Stimulated activated CD8-positive, alpha-beta memory T cell treated with anti-CD3 and anti-CD28 coated beads, Interleukin-2, amount 100 ng/mL, for 48 hours (primary cell): ENCODE measurements around the gene C1QC.

ENCODE experiments used
- DNase-seq, 2 donors: peaks; one replicate each; pipeline ENCODE4 v3.0.0-alpha.2; 2020; ENCODE audit warnings: low read depth in 2 of 2

Gene C1QC

GRCh38 chr1:22643381-22643780, at the start of gene C1QC:
C1QC (plus strand) TSS chr1:22643633; CDS start chr1:22644024, 391 bp downstream.
- DNase-seq: no peak

DNA sequence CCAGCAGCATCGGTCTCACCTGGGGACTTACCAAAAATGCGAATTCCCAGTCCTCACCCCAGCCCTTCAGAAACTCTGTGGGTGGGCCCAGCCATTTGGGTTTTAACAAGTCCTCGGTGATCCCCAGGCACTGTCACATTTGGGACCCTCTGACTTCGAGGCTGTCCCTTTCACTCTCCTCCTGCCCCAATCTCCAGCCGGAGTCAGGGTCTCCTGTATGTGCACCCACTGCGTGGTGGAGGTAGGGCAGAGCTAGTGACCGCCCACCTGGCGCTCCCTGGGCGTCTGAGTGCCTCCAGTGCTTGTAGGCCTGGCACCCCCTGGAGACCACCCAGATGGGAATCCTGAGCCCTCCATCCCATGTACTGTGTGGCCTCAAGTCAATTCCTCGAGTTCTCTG, 49.0 kb upstream of the C1QC start:
- DNase-seq: no peak

DNA sequence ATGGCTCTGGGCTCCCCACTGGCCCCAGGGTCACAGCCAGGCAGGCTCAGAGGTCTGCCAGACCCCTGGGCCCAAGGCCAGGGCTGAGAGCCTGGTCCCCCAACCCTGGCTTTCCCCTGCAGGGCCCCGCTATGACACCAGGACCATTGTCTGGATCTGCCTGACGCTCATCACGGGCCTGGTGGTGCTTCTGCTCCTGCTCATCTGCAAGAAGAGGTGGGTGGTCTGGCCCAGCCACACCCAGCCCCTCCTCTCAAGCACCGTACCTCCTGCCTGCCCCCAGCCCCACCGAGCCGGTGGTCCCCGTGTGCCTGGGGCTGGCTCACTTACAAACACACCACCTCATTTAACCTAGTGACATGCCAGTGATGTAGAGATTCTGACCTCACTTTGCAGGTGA, 48.3 kb upstream of the C1QC start:
- DNase-seq: no peak

DNA sequence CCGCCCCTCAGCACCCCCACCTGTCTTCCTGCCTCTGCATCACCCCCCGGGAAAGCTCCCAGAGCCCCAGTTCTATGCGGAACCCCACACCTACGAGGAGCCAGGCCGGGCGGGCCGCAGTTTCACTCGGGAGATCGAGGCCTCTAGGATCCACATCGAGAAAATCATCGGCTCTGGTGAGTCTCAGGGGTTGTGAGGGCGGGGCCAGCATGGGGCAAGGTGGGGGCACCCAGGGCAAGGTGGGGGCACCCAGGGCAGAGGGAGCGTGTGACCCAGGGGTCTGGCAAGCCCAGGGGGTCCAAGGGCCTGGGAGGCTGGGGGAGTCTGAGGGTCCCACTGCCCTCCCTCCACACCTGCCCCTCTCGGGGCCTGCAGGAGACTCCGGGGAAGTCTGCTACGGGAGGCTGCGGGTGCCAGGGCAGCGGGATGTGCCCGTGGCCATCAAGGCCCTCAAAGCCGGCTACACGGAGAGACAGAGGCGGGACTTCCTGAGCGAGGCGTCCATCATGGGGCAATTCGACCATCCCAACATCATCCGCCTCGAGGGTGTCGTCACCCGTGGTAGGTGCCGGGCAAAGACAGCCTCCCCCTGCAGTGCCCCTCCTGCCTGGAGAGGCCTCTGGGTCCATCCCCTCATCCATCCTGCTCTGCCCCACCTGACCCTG, 46.0 kb upstream of the C1QC start:
- no peak for DNase-seq

DNA sequence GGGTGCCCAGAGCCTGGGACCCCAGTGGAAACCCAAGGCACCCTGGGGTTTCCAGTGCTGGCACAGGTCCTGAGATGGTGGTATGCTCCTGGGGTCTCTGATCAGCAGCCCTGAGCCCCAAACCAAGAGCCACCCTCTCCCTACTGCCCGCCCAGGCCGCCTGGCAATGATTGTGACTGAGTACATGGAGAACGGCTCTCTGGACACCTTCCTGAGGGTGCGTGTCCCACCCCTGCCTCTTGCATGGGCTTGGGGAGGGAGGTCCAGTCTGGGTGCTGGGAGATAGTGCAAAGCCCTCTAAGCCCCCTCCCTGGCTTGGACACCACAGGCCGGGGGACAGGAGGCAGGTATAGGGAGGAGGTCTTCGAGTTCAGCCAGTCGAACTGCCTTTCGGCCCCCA, 45.4 kb upstream of the C1QC start:
- no peak for DNase-seq

GRCh38 chr1:22598736-22599135, 44.7 kb upstream of the C1QC start:
- DNase-seq: no peak

- DNase-seq: no peak
These were observed 43.2 kb upstream of the C1QC start for GRCh38 chr1:22600071-22600816.

DNA sequence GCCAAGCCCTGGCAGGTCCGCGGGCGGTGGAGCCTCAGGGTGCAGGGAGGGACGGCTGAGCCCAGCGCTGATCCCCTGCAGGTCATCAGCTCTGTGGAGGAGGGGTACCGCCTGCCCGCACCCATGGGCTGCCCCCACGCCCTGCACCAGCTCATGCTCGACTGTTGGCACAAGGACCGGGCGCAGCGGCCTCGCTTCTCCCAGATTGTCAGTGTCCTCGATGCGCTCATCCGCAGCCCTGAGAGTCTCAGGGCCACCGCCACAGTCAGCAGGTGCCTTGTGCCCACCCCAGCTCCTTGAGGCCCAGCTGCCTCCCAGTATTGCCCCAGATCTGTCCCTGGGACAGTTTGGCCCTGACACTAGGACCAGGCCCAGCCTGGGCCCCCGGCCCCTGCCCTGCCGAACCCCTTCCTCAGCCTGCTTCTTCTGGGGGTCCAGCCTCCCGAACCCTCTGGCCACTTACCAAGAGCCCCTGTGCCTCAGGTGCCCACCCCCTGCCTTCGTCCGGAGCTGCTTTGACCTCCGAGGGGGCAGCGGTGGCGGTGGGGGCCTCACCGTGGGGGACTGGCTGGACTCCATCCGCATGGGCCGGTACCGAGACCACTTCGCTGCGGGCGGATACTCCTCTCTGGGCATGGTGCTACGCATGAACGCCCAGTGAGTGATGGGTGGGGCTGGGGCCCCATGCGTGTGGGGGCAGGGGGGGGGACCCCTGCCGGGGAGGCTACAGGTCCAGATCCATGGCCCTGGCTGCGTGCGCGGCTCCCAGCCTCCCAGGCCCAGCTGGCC, 42.4 kb upstream of the C1QC start:
- DNase-seq: no peak

GRCh38 chr1:22601610-22602009, 41.8 kb upstream of the C1QC start:
- no peak for DNase-seq

- DNase-seq: no peak
These were observed 41.2 kb upstream of the C1QC start for GRCh38 chr1:22602060-22602740.

DNA sequence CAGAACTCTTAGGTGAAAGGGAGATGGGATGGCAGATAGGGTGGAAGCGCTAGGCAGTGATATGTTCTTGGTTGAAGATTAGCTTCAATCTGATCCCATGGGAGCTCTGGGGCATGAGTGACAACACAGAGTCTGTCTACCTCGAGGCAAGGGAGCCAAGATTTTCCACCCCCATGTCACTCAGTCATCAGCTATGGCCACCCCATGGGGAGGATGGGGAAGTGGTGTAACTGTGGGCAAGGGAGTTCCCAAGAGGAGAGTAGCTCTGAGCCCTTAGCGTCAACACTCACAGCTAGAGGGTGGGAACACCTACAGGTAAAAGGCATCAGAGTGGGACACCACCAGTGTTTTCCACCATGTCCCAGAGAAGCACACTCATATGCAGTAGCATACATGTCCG, 37.3 kb upstream of the C1QC start:
- no peak for DNase-seq

GRCh38 chr1:22607154-22607553, 36.3 kb upstream of the C1QC start:
- DNase-seq: no peak

DNA sequence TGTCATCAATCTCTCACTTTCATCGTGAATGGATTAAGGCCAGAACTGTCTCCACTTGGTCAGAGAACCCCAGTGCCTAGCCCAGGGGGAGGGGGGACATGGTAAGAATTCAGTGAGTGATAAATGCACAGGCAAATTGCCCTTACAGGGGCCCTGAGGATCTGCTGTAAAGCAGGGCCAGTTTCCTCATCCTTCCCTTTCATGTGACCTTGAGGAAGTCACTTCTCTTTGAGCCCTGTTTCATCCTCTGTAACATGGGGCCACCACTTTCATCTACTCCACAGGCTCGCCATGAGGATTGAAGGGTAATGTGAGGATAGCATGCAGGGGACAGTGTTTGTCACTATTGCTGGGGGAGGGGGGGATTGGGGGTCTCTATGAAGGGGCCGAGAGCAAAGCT, 35.1 kb upstream of the C1QC start:
- no peak for DNase-seq

DNA sequence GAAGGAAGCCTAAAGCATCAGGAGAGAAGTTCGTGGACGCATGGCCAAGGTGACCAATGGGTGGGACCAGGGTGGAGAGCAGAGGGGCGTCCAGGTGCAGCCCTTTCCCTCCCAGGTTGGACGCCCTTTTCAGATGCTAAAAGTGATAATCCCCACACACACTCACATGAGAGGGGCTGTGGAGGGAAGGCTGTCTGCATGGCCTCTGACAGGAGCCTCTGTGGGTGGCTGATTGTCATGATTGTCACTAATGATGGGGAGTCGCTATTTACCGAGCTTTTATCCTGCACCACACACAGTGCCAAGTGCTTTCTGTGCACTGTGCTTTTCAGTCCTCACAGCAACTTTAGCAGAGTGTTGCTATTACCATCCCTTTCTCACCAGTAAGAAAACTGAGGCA, 34.1 kb upstream of the C1QC start:
- no peak for DNase-seq

DNA sequence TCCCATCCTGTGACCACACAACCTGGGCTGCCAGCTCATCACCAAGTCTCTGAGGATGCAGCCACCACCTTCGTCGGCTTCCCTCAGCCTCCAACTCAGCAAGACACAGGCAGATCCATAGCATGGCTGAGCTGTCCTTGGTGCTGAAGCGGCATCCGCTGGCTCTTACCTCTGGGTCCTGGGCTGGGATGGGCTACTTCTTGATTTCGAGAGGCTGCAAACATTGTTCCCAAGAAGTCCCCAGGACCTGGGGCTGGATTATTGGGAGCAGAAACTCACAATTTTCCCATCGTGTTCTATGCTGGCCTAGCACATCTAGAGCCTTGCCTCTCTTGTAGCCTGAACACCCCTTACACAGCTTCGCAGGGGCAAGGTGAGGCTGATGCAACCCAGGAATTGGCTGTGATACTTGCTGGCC, 31.9 kb upstream of the C1QC start:
- peak in 1 of 2 donors; percentile 8 for DNase-seq

DNA sequence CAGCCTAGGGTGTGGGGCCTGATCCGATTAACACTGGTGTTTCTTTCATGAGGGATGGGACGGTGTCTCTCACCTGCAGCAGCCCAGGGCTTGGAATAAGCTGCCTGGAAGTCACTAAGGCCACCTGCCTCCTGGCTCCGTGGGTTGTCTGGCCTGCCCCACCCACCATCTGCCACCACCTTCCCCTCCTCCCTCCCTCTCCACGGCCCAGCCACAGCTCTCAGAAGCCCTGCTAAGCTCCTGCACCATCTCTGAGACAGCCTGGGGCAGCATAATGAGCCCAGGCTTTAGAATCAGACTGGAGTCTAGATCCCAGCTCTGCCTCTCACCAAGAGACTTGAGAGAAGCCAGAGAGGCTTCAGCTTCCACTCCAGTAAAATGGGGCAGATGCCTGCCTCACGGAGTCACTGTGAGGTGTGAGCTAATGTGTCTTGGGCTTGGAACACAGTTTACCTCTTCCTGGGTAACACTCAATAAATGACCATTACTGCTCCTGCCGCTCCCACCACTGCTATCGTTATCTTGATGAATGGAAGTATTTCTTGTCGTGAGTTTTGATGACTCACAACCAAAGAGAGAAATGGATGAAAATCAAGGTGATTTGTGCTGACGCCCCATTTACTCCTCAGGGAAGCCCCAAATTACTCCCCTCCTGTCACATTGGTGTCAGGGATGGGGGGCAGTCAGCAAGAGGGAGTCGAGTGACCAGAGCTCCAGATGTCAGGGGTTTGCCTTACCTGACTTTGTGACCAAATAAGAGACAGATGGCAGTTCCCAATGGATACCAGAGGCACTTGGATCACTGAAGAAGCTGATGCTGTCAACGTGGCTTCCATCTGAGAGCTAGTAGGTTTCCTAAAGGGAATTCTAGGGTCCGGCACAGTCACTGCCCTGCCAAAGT, 30.5 kb upstream of the C1QC start:
- no peak for DNase-seq

- no peak for DNase-seq
These were observed 29.9 kb upstream of the C1QC start for GRCh38 chr1:22613572-22613918.

DNA sequence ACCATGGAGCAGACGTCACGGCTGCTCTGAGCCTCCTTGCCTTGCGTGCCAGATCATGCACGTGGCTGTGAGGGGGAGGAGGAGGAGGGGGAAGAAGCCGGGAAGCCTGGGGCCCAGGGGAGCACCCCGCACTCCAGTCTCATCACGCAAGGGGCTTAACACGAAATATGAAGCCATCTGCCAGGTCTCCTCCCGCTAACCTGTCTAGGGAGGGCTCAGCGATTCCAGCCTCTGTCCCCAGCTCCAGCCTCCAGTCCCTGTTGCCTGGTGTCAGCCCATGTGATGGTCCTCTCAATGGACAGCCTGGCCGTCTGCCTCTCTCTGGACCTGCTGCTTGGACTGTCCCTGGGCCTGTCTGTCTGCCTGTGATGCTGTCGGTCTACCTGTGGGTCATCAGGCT, 29.5 kb upstream of the C1QC start:
- DNase-seq: no peak

GRCh38 chr1:22615886-22616285, 27.5 kb upstream of the C1QC start:
- DNase-seq: no peak

- DNase-seq: no peak
These were observed 26.9 kb upstream of the C1QC start for GRCh38 chr1:22616571-22616970.

DNA sequence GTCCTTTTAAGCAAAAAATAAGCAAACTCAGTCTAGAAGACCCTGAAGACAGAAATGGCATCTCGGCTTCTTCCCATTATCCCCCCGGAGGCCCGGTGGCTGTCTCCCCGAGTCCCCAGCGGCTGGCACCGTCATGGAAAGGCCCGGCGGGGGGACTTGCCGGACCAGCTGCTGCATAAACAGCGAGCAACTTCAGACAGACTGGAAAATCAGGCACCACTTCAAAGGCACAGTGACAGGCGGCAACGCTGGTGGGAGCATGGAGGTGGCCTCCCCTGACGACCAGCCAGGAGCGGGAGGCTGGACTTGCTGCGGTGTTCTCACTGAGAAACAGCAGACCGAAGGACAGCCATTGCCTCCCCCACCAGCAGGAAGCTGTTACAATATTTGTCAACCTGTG, 25.4 kb upstream of the C1QC start:
- DNase-seq: no peak
